Measurements from ENCODE around the gene HSPB1.

The HSPB1 gene

GRCh38 chr7:76342222-76342621 is 39.7 kb downstream of the HSPB1 start:
- peaks cover 77% of the 10 kb centered on the region for H3K36me3 ChIP-seq (replicated peaks; ENCODE audit: low read depth, low read length)
- H3K4me3 ChIP-seq (ENCODE audit: low read length) = no peak overlapping the region
- H3K4me1 ChIP-seq (ENCODE audit: low read length) = no peaks in the 10 kb centered on the region
- no peaks in the 10 kb centered on the region for H3K27me3 ChIP-seq (ENCODE audit: low read depth, low read length)
- H3K27ac ChIP-seq (ENCODE audit: low read length) = no peak overlapping the region
- H3K79me2 ChIP-seq (ENCODE audit: low read length) = peaks cover 100% of the 10 kb centered on the region
- no peak for TF ChIP-seq EZH2phosphoT487 (IDR thresholded peaks at IDR 0.05; ENCODE audit: low read depth)
- no peak for TF ChIP-seq CTCF (IDR thresholded peaks at IDR 0.05; ENCODE audit: low read depth, low read length)
- no peak overlapping the region for H2AFZ ChIP-seq (ENCODE audit: low read depth, low read length)
- no peak overlapping the region for H3K4me2 ChIP-seq (ENCODE audit: low read length)
- H4K20me1 ChIP-seq (ENCODE audit: insufficient read depth, low read length) = peaks cover 96% of the 10 kb centered on the region
- no peak overlapping the region for H3K9ac ChIP-seq (ENCODE audit: low read length)
- H3K9me3 ChIP-seq (ENCODE audit: insufficient read depth, low read length) = no peaks in the 10 kb centered on the region

- Histone ChIP-seq H3K36me3 (replicated peaks; ENCODE audit: low read depth, low read length) (peaks cover 77% of the 10 kb centered on the region), H2AFZ (ENCODE audit: low read depth, low read length) (no peak overlapping the region), H3K4me3 (ENCODE audit: low read length) (no peak overlapping the region), H3K79me2 (ENCODE audit: low read length) (peaks cover 100% of the 10 kb centered on the region), H3K27ac (ENCODE audit: low read length) (no peak overlapping the region), H3K4me1 (ENCODE audit: low read length) (no peaks in the 10 kb centered on the region), H3K9ac (ENCODE audit: low read length) (no peak overlapping the region), H4K20me1 (ENCODE audit: insufficient read depth, low read length) (peaks cover 96% of the 10 kb centered on the region), H3K27me3 (ENCODE audit: low read depth, low read length) (no peaks in the 10 kb centered on the region), H3K9me3 (ENCODE audit: insufficient read depth, low read length) (no peaks in the 10 kb centered on the region), H3K4me2 (ENCODE audit: low read length) (no peak overlapping the region)
- TF ChIP-seq CTCF (IDR thresholded peaks at IDR 0.05; ENCODE audit: low read depth, low read length) (no peak), EZH2phosphoT487 (IDR thresholded peaks at IDR 0.05; ENCODE audit: low read depth) (no peak)
Observed at GRCh38 chr7:76343294-76343930, 40.9 kb downstream of the HSPB1 start.

- peaks cover 100% of the 10 kb centered on the region for H3K79me2 ChIP-seq (ENCODE audit: low read length)
- H2AFZ ChIP-seq (ENCODE audit: low read depth, low read length) = no peak overlapping the region
- peaks cover 76% of the 10 kb centered on the region for H3K36me3 ChIP-seq (replicated peaks; ENCODE audit: low read depth, low read length)
- no peak for TF ChIP-seq EZH2phosphoT487 (IDR thresholded peaks at IDR 0.05; ENCODE audit: low read depth)
- TF ChIP-seq CTCF (IDR thresholded peaks at IDR 0.05; ENCODE audit: low read depth, low read length) = no peak
- H3K4me1 ChIP-seq (ENCODE audit: low read length) = no peaks in the 10 kb centered on the region
- no peak overlapping the region for H3K4me3 ChIP-seq (ENCODE audit: low read length)
- no peak overlapping the region for H3K9ac ChIP-seq (ENCODE audit: low read length)
- no peaks in the 10 kb centered on the region for H3K9me3 ChIP-seq (ENCODE audit: insufficient read depth, low read length)
- H3K27me3 ChIP-seq (ENCODE audit: low read depth, low read length) = no peaks in the 10 kb centered on the region
- no peak overlapping the region for H3K27ac ChIP-seq (ENCODE audit: low read length)
- H3K4me2 ChIP-seq (ENCODE audit: low read length) = no peak overlapping the region
- H4K20me1 ChIP-seq (ENCODE audit: insufficient read depth, low read length) = peaks cover 96% of the 10 kb centered on the region
Observed at GRCh38 chr7:76343931-76344321, 41.5 kb downstream of the HSPB1 start.

GRCh38 chr7:76346097-76346496 is 43.6 kb downstream of the HSPB1 start:
- Histone ChIP-seq H3K36me3 (replicated peaks; ENCODE audit: low read depth, low read length) (peaks cover 79% of the 10 kb centered on the region), H3K27me3 (ENCODE audit: low read depth, low read length) (no peaks in the 10 kb centered on the region), H4K20me1 (ENCODE audit: insufficient read depth, low read length) (peaks cover 94% of the 10 kb centered on the region), H3K4me3 (ENCODE audit: low read length) (no peak overlapping the region), H3K27ac (ENCODE audit: low read length) (no peak overlapping the region), H3K79me2 (ENCODE audit: low read length) (peaks cover 100% of the 10 kb centered on the region), H3K4me2 (ENCODE audit: low read length) (no peak overlapping the region), H3K9ac (ENCODE audit: low read length) (no peak overlapping the region), H2AFZ (ENCODE audit: low read depth, low read length) (no peak overlapping the region), H3K9me3 (ENCODE audit: insufficient read depth, low read length) (no peaks in the 10 kb centered on the region), H3K4me1 (ENCODE audit: low read length) (no peaks in the 10 kb centered on the region)
- TF ChIP-seq CTCF (IDR thresholded peaks at IDR 0.05; ENCODE audit: low read depth, low read length) (no peak), EZH2phosphoT487 (IDR thresholded peaks at IDR 0.05; ENCODE audit: low read depth) (no peak)
